GM18520 (cell line): ENCODE measurements around the gene SLC8A3.
"Not testable (repeated sequence)": the region's sequence is repeated elsewhere in the genome, so short reads cannot be mapped to it uniquely, and the experiment has no call there.

Experiments
- ATAC-seq: cut with Tn5 transposase; IDR thresholded peaks from one replicate; pipeline ENCODE4 v1.9.1; 2021; ENCODE audit not compliant: unreplicated experiment

The SLC8A3 gene, protein sequence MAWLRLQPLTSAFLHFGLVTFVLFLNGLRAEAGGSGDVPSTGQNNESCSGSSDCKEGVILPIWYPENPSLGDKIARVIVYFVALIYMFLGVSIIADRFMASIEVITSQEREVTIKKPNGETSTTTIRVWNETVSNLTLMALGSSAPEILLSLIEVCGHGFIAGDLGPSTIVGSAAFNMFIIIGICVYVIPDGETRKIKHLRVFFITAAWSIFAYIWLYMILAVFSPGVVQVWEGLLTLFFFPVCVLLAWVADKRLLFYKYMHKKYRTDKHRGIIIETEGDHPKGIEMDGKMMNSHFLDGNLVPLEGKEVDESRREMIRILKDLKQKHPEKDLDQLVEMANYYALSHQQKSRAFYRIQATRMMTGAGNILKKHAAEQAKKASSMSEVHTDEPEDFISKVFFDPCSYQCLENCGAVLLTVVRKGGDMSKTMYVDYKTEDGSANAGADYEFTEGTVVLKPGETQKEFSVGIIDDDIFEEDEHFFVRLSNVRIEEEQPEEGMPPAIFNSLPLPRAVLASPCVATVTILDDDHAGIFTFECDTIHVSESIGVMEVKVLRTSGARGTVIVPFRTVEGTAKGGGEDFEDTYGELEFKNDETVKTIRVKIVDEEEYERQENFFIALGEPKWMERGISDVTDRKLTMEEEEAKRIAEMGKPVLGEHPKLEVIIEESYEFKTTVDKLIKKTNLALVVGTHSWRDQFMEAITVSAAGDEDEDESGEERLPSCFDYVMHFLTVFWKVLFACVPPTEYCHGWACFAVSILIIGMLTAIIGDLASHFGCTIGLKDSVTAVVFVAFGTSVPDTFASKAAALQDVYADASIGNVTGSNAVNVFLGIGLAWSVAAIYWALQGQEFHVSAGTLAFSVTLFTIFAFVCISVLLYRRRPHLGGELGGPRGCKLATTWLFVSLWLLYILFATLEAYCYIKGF

DNA sequence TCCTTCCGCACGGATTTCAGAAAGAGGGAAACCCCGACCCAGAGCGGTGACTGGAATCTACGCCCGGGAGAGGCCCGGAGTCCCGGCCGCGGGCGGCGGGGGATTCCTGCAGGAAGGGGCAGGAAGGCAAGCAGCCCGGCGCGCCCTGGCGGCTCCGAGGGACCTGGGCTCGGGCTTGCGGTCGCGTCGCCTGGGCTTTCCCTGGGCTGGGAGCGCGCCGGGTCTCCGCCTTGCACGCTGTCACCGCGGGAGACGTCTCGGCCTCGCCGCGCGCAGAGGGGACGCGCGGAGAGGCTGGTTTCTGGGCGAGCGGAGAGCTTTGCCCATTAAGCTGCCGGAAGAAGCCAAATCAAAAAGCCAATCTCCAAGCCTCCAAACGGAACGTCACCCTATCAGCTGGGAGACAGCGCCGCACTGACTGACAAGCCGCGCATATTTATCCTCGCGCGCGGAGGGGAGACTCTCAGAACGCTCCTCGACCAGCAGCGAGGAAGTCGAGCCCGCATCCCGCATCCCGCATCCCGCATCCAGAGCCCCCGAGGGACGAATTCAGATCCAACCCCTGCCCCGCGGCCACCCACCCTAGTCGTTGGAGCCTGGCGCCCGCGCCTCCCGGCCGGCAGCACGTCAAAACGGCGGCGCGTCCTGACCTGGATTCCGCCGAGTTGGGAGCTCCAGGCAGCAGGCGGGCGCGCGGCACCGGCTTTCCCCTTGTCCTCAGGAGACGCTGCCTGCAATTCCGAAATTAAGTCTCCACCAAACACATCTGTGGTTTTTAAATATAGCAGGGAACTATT lies at the start of gene SLC8A3:
Gene SLC8A3 (minus strand): TSS at position 293 of the 797 bp plus-strand sequence. CDS start 20,529 bp downstream, outside the sequence.
- ATAC-seq = no peak

- no peak for ATAC-seq
Observed at GRCh38 chr14:70237710-70238109, 49.0 kb upstream of the SLC8A3 start.

GRCh38 chr14:70234066-70234950 lies 45.6 kb upstream of the SLC8A3 start:
- no peak for ATAC-seq

- not testable (repeated sequence) for ATAC-seq
Observed at GRCh38 chr14:70231756-70232544, 43.2 kb upstream of the SLC8A3 start.

GRCh38 chr14:70229877-70230640 lies 41.3 kb upstream of the SLC8A3 start:
- ATAC-seq = not testable (repeated sequence)

GRCh38 chr14:70213721-70214282 lies 25.1 kb upstream of the SLC8A3 start:
- ATAC-seq = no peak

DNA sequence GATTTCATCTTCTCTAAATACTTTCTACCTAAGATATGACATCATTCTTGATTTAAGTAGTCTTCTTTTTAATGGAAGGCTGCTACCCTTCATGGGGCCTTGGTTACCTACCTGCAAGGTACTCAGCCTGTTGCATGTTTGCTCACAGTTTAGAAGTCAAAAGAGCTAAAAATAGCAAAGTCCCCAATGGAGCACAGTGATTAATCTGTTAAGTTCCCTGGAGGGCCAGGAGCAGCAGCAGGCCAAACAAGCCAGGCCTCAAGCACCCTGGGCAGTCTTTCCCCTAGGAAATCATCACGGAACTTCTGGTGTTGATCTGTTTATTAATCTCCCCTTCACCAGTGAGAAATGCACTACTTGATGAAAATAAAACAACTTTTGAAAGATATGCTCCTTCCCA lies 24.0 kb upstream of the SLC8A3 start:
- ATAC-seq = no peak

DNA sequence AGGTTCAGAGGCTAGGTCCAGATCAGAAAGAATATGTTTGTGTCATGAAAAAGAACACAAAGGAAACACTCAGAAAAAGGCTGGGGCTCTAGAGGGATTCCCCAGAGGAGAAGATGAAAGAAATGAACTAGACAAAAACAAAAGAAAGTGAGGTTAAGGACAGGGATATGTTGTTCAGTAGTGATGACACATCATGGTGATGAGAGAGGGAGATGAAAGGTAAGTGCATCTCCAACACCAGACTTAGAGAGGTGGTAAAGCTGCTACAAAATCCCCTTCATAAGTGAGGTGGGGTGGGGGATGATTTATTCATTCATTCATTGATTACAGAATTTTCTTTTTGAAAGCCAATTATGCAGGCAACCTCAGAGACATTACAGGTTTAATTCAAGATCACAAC lies 19.6 kb upstream of the SLC8A3 start:
- no peak for ATAC-seq

GRCh38 chr14:70203686-70204085 lies 14.9 kb upstream of the SLC8A3 start:
- ATAC-seq = no peak

DNA sequence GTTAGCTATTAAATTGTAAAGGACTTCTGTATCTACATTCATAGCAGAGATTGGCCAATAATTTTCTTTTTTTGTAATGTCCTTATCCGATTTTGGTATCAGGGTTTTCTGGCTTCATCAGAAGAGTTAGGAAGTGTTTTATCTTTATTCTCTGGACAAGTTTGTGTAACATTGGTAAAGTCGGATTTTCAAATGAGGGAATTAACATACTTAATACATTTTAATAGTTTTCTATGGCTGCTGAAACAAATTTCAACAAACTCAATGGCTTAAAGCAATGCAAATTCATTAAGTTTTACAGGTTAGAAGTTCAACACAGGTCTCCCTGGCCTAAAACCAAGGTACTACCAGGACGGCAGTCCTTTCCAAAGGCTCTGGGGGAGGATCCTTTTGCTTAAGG lies 13.2 kb upstream of the SLC8A3 start:
- ATAC-seq = no peak

GRCh38 chr14:70193396-70193795 lies 4.6 kb upstream of the SLC8A3 start:
- no peak for ATAC-seq

GRCh38 chr14:70192915-70193314 lies 4.2 kb upstream of the SLC8A3 start:
- ATAC-seq = no peak

- no peak for ATAC-seq
Observed at GRCh38 chr14:70190156-70190555, 1.4 kb upstream of the SLC8A3 start.

GRCh38 chr14:70189456-70190077 lies 816 bp upstream of the SLC8A3 start:
- ATAC-seq = no peak

- ATAC-seq = no peak
Observed at GRCh38 chr14:70188322-70188658, 461 bp downstream of the SLC8A3 start.

GRCh38 chr14:70186900-70187451 lies 1.8 kb downstream of the SLC8A3 start:
- ATAC-seq = no peak

GRCh38 chr14:70183991-70184390 lies 4.8 kb downstream of the SLC8A3 start:
- ATAC-seq = no peak

DNA sequence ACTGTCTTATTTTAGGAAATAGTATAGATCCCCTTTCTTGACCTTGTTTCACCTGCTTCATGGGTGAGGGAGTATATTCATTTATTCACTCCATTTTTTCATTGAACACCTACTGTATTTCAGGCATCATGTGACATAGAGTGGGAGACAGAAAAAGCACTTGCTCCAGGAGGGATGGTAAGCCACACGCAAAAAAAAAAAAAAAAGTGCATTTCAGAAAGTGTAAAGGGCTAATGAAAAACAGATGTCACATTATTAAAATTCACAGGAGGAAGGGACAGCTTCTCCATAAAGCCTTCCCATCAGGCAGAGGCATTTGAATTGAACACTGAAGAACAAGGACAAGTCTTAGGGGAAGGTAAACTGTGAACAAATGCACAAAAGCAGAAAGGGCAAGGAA lies 7.5 kb downstream of the SLC8A3 start:
- no peak for ATAC-seq
